Activated naive CD4-positive, alpha-beta T cell treated with anti-CD3 and anti-CD28 coated beads for 36 hours (primary cell): ENCODE measurements around the gene SLC23A1. TPM values are rescaled to one million over a fixed set of nuclear protein-coding genes. Genes with fewer than 3 reads are reported as not detected.
"Not testable (repeated sequence)": the region's sequence is repeated elsewhere in the genome, so short reads cannot be mapped to it uniquely, and the experiment has no call there.

Experiments used
- CTCF ChIA-PET: fragments of 350-600 bp; sonication (Branson Sonifier 250); formaldehyde crosslinking; loops from one replicate; lab custom pipeline; 2021; ENCODE audit warnings: antibody characterized with exemption; lab: Charles Lee
- DNase-seq: peaks from one replicate; pipeline ENCODE4 v3.0.0-alpha.2; 2020
- H3K27ac Mint-ChIP-seq: one replicate; pipeline ENCODE4 v1.8.0; 2021; ENCODE audit warnings: mild to moderate bottlenecking, mixed read lengths
- H3K27me3 Mint-ChIP-seq: one replicate; pipeline ENCODE4 v1.8.0; 2021; ENCODE audit warnings: low read depth, mixed read lengths
- H3K36me3 Mint-ChIP-seq: one replicate; pipeline ENCODE4 v1.8.0; 2021; ENCODE audit warnings: low read depth, mixed read lengths
- H3K4me1 Mint-ChIP-seq: one replicate; pipeline ENCODE4 v1.8.0; 2021; ENCODE audit warnings: low read depth, mixed read lengths
- H3K4me3 Mint-ChIP-seq: one replicate; pipeline ENCODE4 v1.8.0; 2021; ENCODE audit warnings: mild to moderate bottlenecking, moderate library complexity, mixed read lengths
- H3K9me3 Mint-ChIP-seq: one replicate; pipeline ENCODE4 v1.8.0; 2021; ENCODE audit warnings: mixed read lengths
- intact Hi-C: fragments of 100-400 bp; cut with micrococcal nuclease; formaldehyde crosslinking; loops from one replicate; pipeline ENCODE4 v1.15.1; 2023
- total RNA-seq, 2 experiments: library from RNA; stranded (reverse); gene quantifications; one replicate each; pipeline ENCODE4 v1.2.3, GENCODE V29; 2021

SLC23A1 gene
- total RNA-seq, 2 experiments from 2014 or later: 0.62 TPM; not detected in 1

- H3K9me3 Mint-ChIP-seq: no peaks in the 10 kb centered on the region
- intact Hi-C loops: loop anchor here (1.0 to 5.0 kb wide), 7 partner anchors 31 to 331 kb away; no protein-coding TSS in a partner anchor
- CTCF ChIA-PET: interaction anchor here (0.9 to 4.5 kb wide), 8 partner anchors 9 to 350 kb away, joined by 3 to 38 read pairs (median 4); partner anchors contain the start of genes DNAJC18 and MZB1
- no peaks in the 10 kb centered on the region for H3K27me3 Mint-ChIP-seq
- no peak for DNase-seq
- peaks cover 49% of the 10 kb centered on the region for H3K4me1 Mint-ChIP-seq
- peak overlapping the region; percentile 35 for H3K4me3 Mint-ChIP-seq
- H3K36me3 Mint-ChIP-seq: peaks cover 17% of the 10 kb centered on the region
- H3K27ac Mint-ChIP-seq: peak overlapping the region; percentile 90
Measured at GRCh38 chr5:139415869-139416268, 32.8 kb upstream of the SLC23A1 start.

- peaks cover 17% of the 10 kb centered on the region for H3K36me3 Mint-ChIP-seq
- H3K4me1 Mint-ChIP-seq: peaks cover 49% of the 10 kb centered on the region
- no peaks in the 10 kb centered on the region for H3K27me3 Mint-ChIP-seq
- peak overlapping the region; percentile 90 for H3K27ac Mint-ChIP-seq
- intact Hi-C loops: loop anchor here (1.0 to 5.0 kb wide), 7 partner anchors 32 to 332 kb away; no protein-coding TSS in a partner anchor
- peak; percentile 66 for DNase-seq
- no peaks in the 10 kb centered on the region for H3K9me3 Mint-ChIP-seq
- CTCF ChIA-PET: interaction anchor here (0.9 to 4.5 kb wide), 6 partner anchors 9 to 102 kb away, joined by 3 to 38 read pairs (median 6); partner anchors contain the start of gene MZB1
- peak overlapping the region; percentile 40 for H3K4me3 Mint-ChIP-seq
Measured at GRCh38 chr5:139415221-139415861, 32.2 kb upstream of the SLC23A1 start.

- Mint-ChIP-seq H3K36me3 (peaks cover 16% of the 10 kb centered on the region), H3K4me1 (peaks cover 49% of the 10 kb centered on the region), H3K9me3 (no peaks in the 10 kb centered on the region), H3K27me3 (no peaks in the 10 kb centered on the region), H3K27ac (peak overlapping the region; percentile 90), H3K4me3 (peak overlapping the region; percentile 40)
- intact Hi-C loops: loop anchor here (1.0 to 5.0 kb wide), 10 partner anchors 10 to 333 kb away; partner anchors contain the start of genes SPATA24, STING1 and UBE2D2
- CTCF ChIA-PET: interaction anchor here (0.6 to 4.5 kb wide), 7 partner anchors 8 to 150 kb away, joined by 3 to 38 read pairs (median 5); partner anchors contain the start of gene SPATA24
- DNase-seq: no peak
Measured at GRCh38 chr5:139414581-139415130, 31.6 kb upstream of the SLC23A1 start.

GRCh38 chr5:139413963-139414362 lies 30.9 kb upstream of the SLC23A1 start:
- Mint-ChIP-seq H3K9me3 (no peaks in the 10 kb centered on the region), H3K36me3 (peaks cover 14% of the 10 kb centered on the region), H3K27me3 (no peaks in the 10 kb centered on the region), H3K4me1 (peaks cover 49% of the 10 kb centered on the region), H3K4me3 (no peak overlapping the region), H3K27ac (peak overlapping the region; percentile 90)
- peak; percentile 57 for DNase-seq
- intact Hi-C loops: loop anchor here (1.0 to 2.0 kb wide), 6 partner anchors 10 to 223 kb away; partner anchors contain the start of genes SPATA24, STING1 and UBE2D2
- CTCF ChIA-PET: interaction anchor here (0.6 to 4.5 kb wide), 8 partner anchors 9 to 150 kb away, joined by 3 to 38 read pairs (median 4); partner anchors contain the start of gene SPATA24

GRCh38 chr5:139413153-139413552 lies 30.1 kb upstream of the SLC23A1 start:
- intact Hi-C loops: no loop called here
- CTCF ChIA-PET: interaction anchor here (1.3 to 4.5 kb wide), 3 partner anchors 10 to 100 kb away, joined by 3 to 38 read pairs (median 8); no protein-coding TSS in a partner anchor
- DNase-seq: no peak
- no peak overlapping the region for H3K4me3 Mint-ChIP-seq
- H3K27ac Mint-ChIP-seq: no peak overlapping the region
- peaks cover 9% of the 10 kb centered on the region for H3K36me3 Mint-ChIP-seq
- peaks cover 49% of the 10 kb centered on the region for H3K4me1 Mint-ChIP-seq
- no peaks in the 10 kb centered on the region for H3K9me3 Mint-ChIP-seq
- no peaks in the 10 kb centered on the region for H3K27me3 Mint-ChIP-seq

GRCh38 chr5:139410993-139411828 lies 28.1 kb upstream of the SLC23A1 start:
- H3K4me1 Mint-ChIP-seq: peaks cover 48% of the 10 kb centered on the region
- CTCF ChIA-PET: interaction anchor here (1.0 to 1.6 kb wide), 7 partner anchors 9 to 223 kb away, joined by 3 to 6 read pairs (median 3); no protein-coding TSS in a partner anchor
- no peaks in the 10 kb centered on the region for H3K9me3 Mint-ChIP-seq
- H3K27ac Mint-ChIP-seq: no peak overlapping the region
- intact Hi-C loops: no loop called here
- peak; percentile 0 for DNase-seq
- no peak overlapping the region for H3K4me3 Mint-ChIP-seq
- H3K36me3 Mint-ChIP-seq: peaks cover 4% of the 10 kb centered on the region
- H3K27me3 Mint-ChIP-seq: no peaks in the 10 kb centered on the region

- no peak for DNase-seq
- CTCF ChIA-PET: interaction anchor here (0.6 to 1.6 kb wide), 9 partner anchors 10 to 224 kb away, joined by 3 to 6 read pairs (median 3); no protein-coding TSS in a partner anchor
- Mint-ChIP-seq H3K4me1 (peaks cover 39% of the 10 kb centered on the region), H3K27ac (no peak overlapping the region), H3K4me3 (no peak overlapping the region), H3K27me3 (no peaks in the 10 kb centered on the region), H3K36me3 (peaks cover 1% of the 10 kb centered on the region), H3K9me3 (no peaks in the 10 kb centered on the region)
- intact Hi-C loops: no loop called here
Measured at GRCh38 chr5:139410121-139410992, 27.3 kb upstream of the SLC23A1 start.

GRCh38 chr5:139409116-139409515 lies 26.0 kb upstream of the SLC23A1 start:
- H3K27me3 Mint-ChIP-seq, H3K27ac Mint-ChIP-seq, H3K9me3 Mint-ChIP-seq, H3K36me3 Mint-ChIP-seq, H3K4me3 Mint-ChIP-seq, intact Hi-C loops: not testable (repeated sequence)
- peak; percentile 1 for DNase-seq
- CTCF ChIA-PET: interaction anchor here (1.1 to 1.5 kb wide), 2 partner anchors 11 to 13 kb away, joined by 3 read pairs; no protein-coding TSS in a partner anchor
- H3K4me1 Mint-ChIP-seq: peaks cover 33% of the 10 kb centered on the region

GRCh38 chr5:139408191-139408590 lies 25.1 kb upstream of the SLC23A1 start:
- no peaks in the 10 kb centered on the region for H3K27me3 Mint-ChIP-seq
- no peak overlapping the region for H3K27ac Mint-ChIP-seq
- H3K36me3 Mint-ChIP-seq: peaks cover 1% of the 10 kb centered on the region
- intact Hi-C loops: no loop called here
- no peak overlapping the region for H3K4me3 Mint-ChIP-seq
- DNase-seq: no peak
- peaks cover 28% of the 10 kb centered on the region for H3K4me1 Mint-ChIP-seq
- CTCF ChIA-PET: interaction anchor here (1.4 to 1.5 kb wide), 2 partner anchors 12 to 14 kb away, joined by 3 to 8 read pairs; no protein-coding TSS in a partner anchor
- no peaks in the 10 kb centered on the region for H3K9me3 Mint-ChIP-seq

- peak; percentile 3 for DNase-seq
- intact Hi-C loops: no loop called here
- H3K27ac Mint-ChIP-seq: no peak overlapping the region
Measured at GRCh38 chr5:139407517-139407916, 24.4 kb upstream of the SLC23A1 start.

GRCh38 chr5:139406963-139407362 lies 23.9 kb upstream of the SLC23A1 start:
- Mint-ChIP-seq H3K36me3 (peaks cover 1% of the 10 kb centered on the region), H3K27ac (no peak overlapping the region), H3K9me3 (no peaks in the 10 kb centered on the region), H3K4me1 (peaks cover 30% of the 10 kb centered on the region), H3K4me3 (no peak overlapping the region), H3K27me3 (no peaks in the 10 kb centered on the region)
- CTCF ChIA-PET: interaction anchor here (0.9 to 1.5 kb wide), 3 partner anchors 9 to 106 kb away, joined by 3 to 4 read pairs (median 4); no protein-coding TSS in a partner anchor
- peak; percentile 1 for DNase-seq
- intact Hi-C loops: no loop called here

More at GRCh38 chr5:139407517-139407916, 24.4 kb upstream of the SLC23A1 start:
- CTCF ChIA-PET: interaction anchor here (1.4 kb wide), 1 partner anchor 15 kb away, joined by 8 read pairs; no protein-coding TSS in a partner anchor
- Mint-ChIP-seq H3K4me1 (peaks cover 28% of the 10 kb centered on the region), H3K4me3 (no peak overlapping the region), H3K36me3 (peaks cover 1% of the 10 kb centered on the region), H3K27me3 (no peaks in the 10 kb centered on the region), H3K9me3 (no peaks in the 10 kb centered on the region)
